ENCODE data around the gene CEBPE. TPM values are rescaled to one million over a fixed set of nuclear protein-coding genes. Genes with fewer than 3 reads are reported as not detected.

Gene CEBPE
- polyA plus RNA-seq, 1 of the 3 experiments (the other 2 are of a cell fraction) = not detected

DNA sequence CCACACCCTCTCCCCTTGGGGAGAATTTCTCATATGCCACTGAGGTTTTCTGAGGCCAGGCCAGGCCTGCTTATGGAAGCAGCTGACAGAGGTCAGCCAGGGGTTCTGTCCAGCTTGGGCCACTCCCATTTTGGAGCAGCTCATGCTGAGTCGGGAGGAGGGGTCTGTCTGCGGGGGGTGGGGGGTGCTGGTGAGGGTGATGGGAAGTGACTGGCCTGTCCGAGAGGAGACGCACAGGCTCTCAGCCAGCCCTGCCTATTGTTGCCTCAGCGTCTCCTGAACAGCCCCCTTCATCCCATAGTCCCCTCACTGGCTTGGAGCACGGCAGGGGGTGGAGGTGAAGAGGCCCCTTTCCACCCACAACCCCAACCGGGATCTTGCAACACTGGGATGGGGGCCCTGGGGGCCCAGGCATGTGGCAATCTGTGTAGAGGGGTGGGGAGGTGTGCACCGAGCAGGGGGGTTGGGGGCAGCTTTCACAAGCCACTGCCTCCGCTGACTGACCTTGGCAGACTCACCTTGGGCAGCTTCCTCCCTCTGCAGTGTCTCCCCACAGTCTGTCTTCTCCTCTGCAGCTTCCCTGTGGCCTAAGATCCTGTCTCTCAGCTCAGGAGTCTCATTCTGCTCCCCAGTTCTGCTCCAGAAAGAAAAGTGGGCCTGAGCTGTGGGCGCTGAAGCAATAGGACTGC is 5.5 kb downstream of the CEBPE start:
- Histone ChIP-seq H3K4me3 (ENCODE audit: low read depth in 2 of 2, low read length in 1 of 2) (no peak overlapping the region), H3K9me2 (no peaks in the 10 kb centered on the region), H3K79me2 (ENCODE audit: insufficient read depth) (no peaks in the 10 kb centered on the region), H3K4me2 (no peak overlapping the region; the same call in 1 of the 2 replicates), H3K27me3 (ENCODE audit: insufficient read depth) (peaks cover 11% of the 10 kb centered on the region; the same call in 1 of the 2 replicates), H3F3A (replicated peaks; ENCODE audit: insufficient read depth) (peaks cover 3% of the 10 kb centered on the region), H3K36me3 (replicated peaks in 1 of 2; ENCODE audit: control insufficient read depth in 1 of 2, insufficient read depth in 2 of 2, low read length in 1 of 2) (no peaks in the 10 kb centered on the region), H2AFZ (ENCODE audit: low read depth) (no peak overlapping the region), H3K4me1 (ENCODE audit: control insufficient read depth in 1 of 2, insufficient read depth in 2 of 2, low read depth in 1 of 2, low read length in 1 of 2) (peaks cover 0 to 14% of the 10 kb centered on the region in 2 experiments; a peak in 3 of 4 replicates), H3K9ac (no peak overlapping the region), H4K20me1 (ENCODE audit: insufficient read depth) (no peaks in the 10 kb centered on the region), H3K9me3 (no peaks in the 10 kb centered on the region), H3K27ac (ENCODE audit: low read depth in 2 of 2, low read length in 1 of 2) (no peak overlapping the region)
- POLR2A ChIA-PET = interaction anchor here (1.7 kb wide), 1 partner anchor 19 kb away, joined by 6 read pairs; the partner anchor contains the start of genes ACIN1 and C14orf119
- no peak for TF ChIP-seq JUND (IDR thresholded peaks at IDR 0.05)
- TF ChIP-seq GABPA (IDR thresholded peaks at IDR 0.05; ENCODE audit: low read depth) = no peak
- no peak for TF ChIP-seq RCOR1 (IDR thresholded peaks at IDR 0.05; ENCODE audit: low read length)
- TF ChIP-seq FOXM1 (IDR thresholded peaks at IDR 0.05; ENCODE audit: low read depth) = no peak
- TF ChIP-seq RXRA (IDR thresholded peaks at IDR 0.05; ENCODE audit: borderline replicate concordance, low read depth) = no peak
- TF ChIP-seq, protein P1, sequence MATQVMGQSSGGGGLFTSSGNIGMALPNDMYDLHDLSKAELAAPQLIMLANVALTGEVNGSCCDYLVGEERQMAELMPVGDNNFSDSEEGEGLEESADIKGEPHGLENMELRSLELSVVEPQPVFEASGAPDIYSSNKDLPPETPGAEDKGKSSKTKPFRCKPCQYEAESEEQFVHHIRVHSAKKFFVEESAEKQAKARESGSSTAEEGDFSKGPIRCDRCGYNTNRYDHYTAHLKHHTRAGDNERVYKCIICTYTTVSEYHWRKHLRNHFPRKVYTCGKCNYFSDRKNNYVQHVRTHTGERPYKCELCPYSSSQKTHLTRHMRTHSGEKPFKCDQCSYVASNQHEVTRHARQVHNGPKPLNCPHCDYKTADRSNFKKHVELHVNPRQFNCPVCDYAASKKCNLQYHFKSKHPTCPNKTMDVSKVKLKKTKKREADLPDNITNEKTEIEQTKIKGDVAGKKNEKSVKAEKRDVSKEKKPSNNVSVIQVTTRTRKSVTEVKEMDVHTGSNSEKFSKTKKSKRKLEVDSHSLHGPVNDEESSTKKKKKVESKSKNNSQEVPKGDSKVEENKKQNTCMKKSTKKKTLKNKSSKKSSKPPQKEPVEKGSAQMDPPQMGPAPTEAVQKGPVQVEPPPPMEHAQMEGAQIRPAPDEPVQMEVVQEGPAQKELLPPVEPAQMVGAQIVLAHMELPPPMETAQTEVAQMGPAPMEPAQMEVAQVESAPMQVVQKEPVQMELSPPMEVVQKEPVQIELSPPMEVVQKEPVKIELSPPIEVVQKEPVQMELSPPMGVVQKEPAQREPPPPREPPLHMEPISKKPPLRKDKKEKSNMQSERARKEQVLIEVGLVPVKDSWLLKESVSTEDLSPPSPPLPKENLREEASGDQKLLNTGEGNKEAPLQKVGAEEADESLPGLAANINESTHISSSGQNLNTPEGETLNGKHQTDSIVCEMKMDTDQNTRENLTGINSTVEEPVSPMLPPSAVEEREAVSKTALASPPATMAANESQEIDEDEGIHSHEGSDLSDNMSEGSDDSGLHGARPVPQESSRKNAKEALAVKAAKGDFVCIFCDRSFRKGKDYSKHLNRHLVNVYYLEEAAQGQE (IDR thresholded peaks at IDR 0.05; ENCODE audit: low read depth, low read length) = no peak
- TF ChIP-seq SIN3A (IDR thresholded peaks at IDR 0.05; ENCODE audit: borderline replicate concordance, low read depth, low read length) = no peak
- TF ChIP-seq RAD21 (IDR thresholded peaks at IDR 0.05; ENCODE audit: low read length) = no peak
- TF ChIP-seq, protein P2, sequence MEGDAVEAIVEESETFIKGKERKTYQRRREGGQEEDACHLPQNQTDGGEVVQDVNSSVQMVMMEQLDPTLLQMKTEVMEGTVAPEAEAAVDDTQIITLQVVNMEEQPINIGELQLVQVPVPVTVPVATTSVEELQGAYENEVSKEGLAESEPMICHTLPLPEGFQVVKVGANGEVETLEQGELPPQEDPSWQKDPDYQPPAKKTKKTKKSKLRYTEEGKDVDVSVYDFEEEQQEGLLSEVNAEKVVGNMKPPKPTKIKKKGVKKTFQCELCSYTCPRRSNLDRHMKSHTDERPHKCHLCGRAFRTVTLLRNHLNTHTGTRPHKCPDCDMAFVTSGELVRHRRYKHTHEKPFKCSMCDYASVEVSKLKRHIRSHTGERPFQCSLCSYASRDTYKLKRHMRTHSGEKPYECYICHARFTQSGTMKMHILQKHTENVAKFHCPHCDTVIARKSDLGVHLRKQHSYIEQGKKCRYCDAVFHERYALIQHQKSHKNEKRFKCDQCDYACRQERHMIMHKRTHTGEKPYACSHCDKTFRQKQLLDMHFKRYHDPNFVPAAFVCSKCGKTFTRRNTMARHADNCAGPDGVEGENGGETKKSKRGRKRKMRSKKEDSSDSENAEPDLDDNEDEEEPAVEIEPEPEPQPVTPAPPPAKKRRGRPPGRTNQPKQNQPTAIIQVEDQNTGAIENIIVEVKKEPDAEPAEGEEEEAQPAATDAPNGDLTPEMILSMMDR (IDR thresholded peaks at IDR 0.05) = no peak
- no peak for TF ChIP-seq FOSL2 (IDR thresholded peaks at IDR 0.05; ENCODE audit: borderline replicate concordance, low read depth)
- no peak for TF ChIP-seq GATA2 (CRISPR knock-in tag; IDR thresholded peaks at IDR 0.05)
- TF ChIP-seq MXI1 (IDR thresholded peaks at IDR 0.05; ENCODE audit: low read depth, low read length) = no peak
- TF ChIP-seq, protein P3, sequence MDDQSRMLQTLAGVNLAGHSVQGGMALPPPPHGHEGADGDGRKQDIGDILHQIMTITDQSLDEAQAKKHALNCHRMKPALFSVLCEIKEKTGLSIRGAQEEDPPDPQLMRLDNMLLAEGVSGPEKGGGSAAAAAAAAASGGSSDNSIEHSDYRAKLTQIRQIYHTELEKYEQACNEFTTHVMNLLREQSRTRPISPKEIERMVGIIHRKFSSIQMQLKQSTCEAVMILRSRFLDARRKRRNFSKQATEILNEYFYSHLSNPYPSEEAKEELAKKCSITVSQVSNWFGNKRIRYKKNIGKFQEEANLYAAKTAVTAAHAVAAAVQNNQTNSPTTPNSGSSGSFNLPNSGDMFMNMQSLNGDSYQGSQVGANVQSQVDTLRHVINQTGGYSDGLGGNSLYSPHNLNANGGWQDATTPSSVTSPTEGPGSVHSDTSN (IDR thresholded peaks at IDR 0.05) = no peak
- TF ChIP-seq MEF2A (IDR thresholded peaks at IDR 0.05; ENCODE audit: borderline replicate concordance, low read depth) = no peak
- TF ChIP-seq TCF12 (IDR thresholded peaks at IDR 0.05) = no peak
- TF ChIP-seq, protein P4, sequence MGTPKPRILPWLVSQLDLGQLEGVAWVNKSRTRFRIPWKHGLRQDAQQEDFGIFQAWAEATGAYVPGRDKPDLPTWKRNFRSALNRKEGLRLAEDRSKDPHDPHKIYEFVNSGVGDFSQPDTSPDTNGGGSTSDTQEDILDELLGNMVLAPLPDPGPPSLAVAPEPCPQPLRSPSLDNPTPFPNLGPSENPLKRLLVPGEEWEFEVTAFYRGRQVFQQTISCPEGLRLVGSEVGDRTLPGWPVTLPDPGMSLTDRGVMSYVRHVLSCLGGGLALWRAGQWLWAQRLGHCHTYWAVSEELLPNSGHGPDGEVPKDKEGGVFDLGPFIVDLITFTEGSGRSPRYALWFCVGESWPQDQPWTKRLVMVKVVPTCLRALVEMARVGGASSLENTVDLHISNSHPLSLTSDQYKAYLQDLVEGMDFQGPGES (IDR thresholded peaks at IDR 0.05; ENCODE audit: low read depth, low read length) = no peak
- TF ChIP-seq EP300 (IDR thresholded peaks at IDR 0.05; ENCODE audit: borderline replicate concordance in 1 of 2, low read depth in 1 of 2, low read length in 1 of 2) = no peak
- no peak for DNase-seq
- CTCF ChIA-PET = interaction anchor here (1.0 to 19.7 kb wide), 4 partner anchors 13 to 70 kb away, joined by 3 to 495 read pairs (median 4); partner anchors contain the start of genes ACIN1, C14orf119 and SLC7A8
- 73% methylated on average over 6 of the region's 10 CpGs for WGBS (ENCODE audit: low lambda C conversion rate)

Measured in SK-N-SH (cell line).